K562 (cell line): ENCODE results near the gene DTHD1. TPM values are rescaled to one million over a fixed set of nuclear protein-coding genes. Genes with fewer than 3 reads are reported as not detected.

ENCODE experiments used
- ATAC-seq: fragments of 200-7000 bp; cut with Tn5 transposase; 3 replicates; pipeline ENCODE4 v1.9.1; 2020; ENCODE audit warnings: moderate library complexity
- BruUV-seq: library from RNA; stranded (reverse); fragments of 400-500 nt; replicated peaks from 2 replicates; lab custom pipeline; 2021; lab: Mats Ljungman, UMichigan
- CTCF ChIA-PET: fragments of 300-600 bp; formaldehyde crosslinking; extraction: SDS; loops from one replicate; lab custom pipeline; 2021; ENCODE audit warnings: low intra/inter-chr PET ratio; lab: Yijun Ruan, JAX
- POLR2A ChIA-PET: fragments of 300-600, 350-650 bp; sonication (Branson Sonifier 250); formaldehyde crosslinking; extraction: SDS; loops from one replicate; lab custom pipeline; 2021; ENCODE audit warnings: antibody characterized with exemption, inconsistent platforms; lab: Yijun Ruan, JAX
- DNase-seq, 4 experiments: peaks; one replicate each; pipeline versions ENCODE4 v3.0.0 to v3.0.0-alpha.2; 2011 to 2018; ENCODE audit warnings: low spot score in 3 of 4, mixed read lengths in 3 of 4; ENCODE audit errors: extremely low read depth in 1 of 4
- FAIRE-seq: peaks from 2 replicates; lab custom pipeline; 2011; peaks lifted over from hg19 to GRCh38; lab: Jason Lieb, UNC
- H2AFZ ChIP-seq: 2 replicates; pipeline ENCODE4 v1.6.0; 2011; ENCODE audit warnings: low read depth, low read length, control low read depth, inconsistent platforms
- H3K27ac ChIP-seq: fragments of 200-600 bp; 3 replicates; pipeline ENCODE4 v1.8.0; 2011; ENCODE audit warnings: low read depth, mild to moderate bottlenecking, control low read depth, inconsistent platforms, low read length, moderate library complexity, mixed read lengths; ENCODE audit errors: extremely low read depth
- H3K27me3 ChIP-seq, 2 experiments: fragments of 300-600 bp in 1 of 2; 2 replicates in 1 of 2; 3 replicates in 1 of 2; pipeline versions ENCODE4 v1.6.0 to v1.8.0; 2011; ENCODE audit warnings: inconsistent platforms in 2 of 2, low read length in 2 of 2, mild to moderate bottlenecking in 1 of 2, mixed read lengths in 1 of 2, moderate library complexity in 1 of 2; ENCODE audit not compliant: control insufficient read depth in 2 of 2, insufficient read depth in 2 of 2
- H3K36me3 ChIP-seq: fragments of 300-600 bp; 3 replicates; pipeline ENCODE4 v1.8.0; 2011; ENCODE audit warnings: mild to moderate bottlenecking, low read length, inconsistent platforms; ENCODE audit not compliant: control insufficient read depth, insufficient read depth
- H3K4me1 ChIP-seq, 2 experiments: fragments of 200-600 bp in 1 of 2; replicated peaks in 1 of 2; 2 replicates in 1 of 2; 3 replicates in 1 of 2; pipeline versions ENCODE4 v1.5.1 to v1.8.0; 2011; ENCODE audit warnings: inconsistent platforms in 2 of 2, low read length in 2 of 2, mild to moderate bottlenecking in 1 of 2, mixed read lengths in 1 of 2, moderate library complexity in 1 of 2; ENCODE audit not compliant: control insufficient read depth in 2 of 2, insufficient read depth in 2 of 2
- H3K4me2 ChIP-seq: 2 replicates; pipeline ENCODE4 v1.6.1; 2011; ENCODE audit warnings: low read length, control low read depth, inconsistent platforms, mixed read lengths; ENCODE audit not compliant: insufficient read depth
- H3K4me3 ChIP-seq: fragments of 200-600 bp; sonication (generic), shearing (Covaris generic); 2 replicates; pipeline ENCODE4 v1.5.1; 2016; ENCODE audit warnings: control low read depth, inconsistent platforms
- H3K79me2 ChIP-seq: fragments of 200-600 bp; 3 replicates; pipeline ENCODE4 v1.8.0; 2011; ENCODE audit warnings: low read length, inconsistent platforms; ENCODE audit not compliant: control insufficient read depth, insufficient read depth
- H3K9ac ChIP-seq, 2 experiments: 2 replicates each; pipeline versions ENCODE4 v1.6.0 to v1.6.1; 2011; ENCODE audit warnings: low read depth in 2 of 2, low read length in 2 of 2, control low read depth in 1 of 2, inconsistent platforms in 1 of 2, mild to moderate bottlenecking in 1 of 2, mixed read lengths in 1 of 2; ENCODE audit not compliant: insufficient read depth in 1 of 2
- H3K9me1 ChIP-seq: one replicate; pipeline ENCODE4 v1.6.0; 2011; ENCODE audit warnings: inconsistent platforms, mild to moderate bottlenecking, low read length, moderate library complexity; ENCODE audit not compliant: control insufficient read depth, insufficient read depth
- H3K9me3 ChIP-seq: replicated peaks from 2 replicates; pipeline ENCODE4 v1.5.1; 2011; ENCODE audit warnings: low read depth, low read length, inconsistent platforms; ENCODE audit not compliant: control insufficient read depth, insufficient read depth
- H4K20me1 ChIP-seq: replicated peaks from 2 replicates; pipeline ENCODE4 v1.6.1; 2011; ENCODE audit warnings: low read length, inconsistent platforms, mixed read lengths; ENCODE audit not compliant: control insufficient read depth, insufficient read depth
- CREB1 ChIP-seq, 2 experiments: sonication (generic) in 1 of 2; formaldehyde crosslinking in 1 of 2; IDR thresholded peaks; 2 replicates each; pipeline versions ENCODE4 v1.6.1 to v1.8.0; 2012 to 2022; ENCODE audit warnings: inconsistent platforms in 1 of 2, mild to moderate bottlenecking in 1 of 2, missing genetic modification reagents in 1 of 2, moderate library complexity in 1 of 2
- ESRRA ChIP-seq: fragments of 450-650 bp; IDR thresholded peaks from 2 replicates; pipeline ENCODE4 v1.6.1; 2014; ENCODE audit warnings: low read depth, mild to moderate bottlenecking, moderate library complexity, borderline replicate concordance
- JUNB ChIP-seq: fragments of 450-650 bp; formaldehyde crosslinking; conservative IDR thresholded peaks from 2 replicates; pipeline ENCODE4 v1.4.0; 2020; ENCODE audit warnings: mild to moderate bottlenecking
- SETDB1 ChIP-seq: IDR thresholded peaks from one replicate; pipeline ENCODE4 v1.6.1; 2012; ENCODE audit warnings: low read length, control low read depth, inconsistent platforms
- TEAD2 ChIP-seq: fragments of 450-650 bp; IDR thresholded peaks from 2 replicates; pipeline ENCODE4 v1.6.1; 2016; ENCODE audit warnings: missing genetic modification characterization, control low read depth, missing compliant biosample characterization
- ZFP1 ChIP-seq: fragments of 450-650 bp; formaldehyde crosslinking; IDR thresholded peaks from 2 replicates; pipeline ENCODE4 v1.4.0; 2020; ENCODE audit warnings: mild to moderate bottlenecking, mixed read lengths
- ZNF354B ChIP-seq: fragments of 250-450 bp; sonication (Bioruptor Pico); IDR thresholded peaks from 2 replicates; pipeline ENCODE4 v1.4.0; 2020
- ZNF785 ChIP-seq: fragments of 250-450 bp; sonication (Bioruptor Pico); IDR thresholded peaks from 2 replicates; pipeline ENCODE4 v1.4.0; 2020; ENCODE audit warnings: mild to moderate bottlenecking
- WGBS: fragments of 100-300 bp; shearing (Covaris generic); methylation state at CpG from one replicate; pipeline ENCODE4 v1.1.6; 2016; ENCODE audit warnings: low coverage, mixed read lengths; ENCODE audit not compliant: insufficient coverage; ENCODE audit errors: missing lambda C conversion rate; 5-methylcytosine and 5-hydroxymethylcytosine counted together
- in situ Hi-C: fragments of 300-500 bp; cut with MboI; formaldehyde crosslinking; loops from 4 replicates; pipeline ENCODE4 v1.15.0; 2018; ENCODE audit warnings: inconsistent platforms, mixed read lengths
- intact Hi-C: fragments of 100-400 bp; cut with micrococcal nuclease; formaldehyde crosslinking; loops from 2 replicates; pipeline ENCODE4 v1.14.2; 2022
- polyA plus RNA-seq, 8 experiments: library from polyadenylated mRNA; depleted of rRNA in 4 of 8; stranded (reverse) in 5 of 8; unstranded in 3 of 8; fragments of >200 nt; fragmentation: Nextera tagmentation in 2 of 8; fragmentation: Illumina TruSeq in 1 of 8; extraction: Ambion mirVana in 2 of 8; extraction: Trizol in 1 of 8; gene quantifications; 2 replicates each; pipeline versions ENCODE4 v1.2.1 to v1.2.3, GENCODE V29; 2011 to 2014; ENCODE audit warnings: inconsistent platforms in 1 of 8, missing spikeins in 1 of 8
- total RNA-seq, 7 experiments: library from RNA; depleted of rRNA in 6 of 7; stranded (reverse); fragments of >200 nt in 6 of 7; fragmentation: Illumina TruSeq in 2 of 7; extraction: Trizol in 2 of 7; gene quantifications; 2 replicates each; pipeline versions ENCODE4 v1.2.1 to v1.2.3, GENCODE V29; 2011 to 2021; ENCODE audit warnings: low replicate concordance in 1 of 7
- TF ChIP-seq, protein P1 (sequence below): IDR thresholded peaks from 3 replicates; pipeline ENCODE4 v1.6.1; 2011; ENCODE audit warnings: borderline replicate concordance, mild to moderate bottlenecking, moderate library complexity; ENCODE audit not compliant: insufficient read length; ENCODE audit errors: extremely low read depth
- TF ChIP-seq, protein P2 (sequence below): fragments of 450-650 bp; IDR thresholded peaks from 2 replicates; pipeline ENCODE4 v1.6.1; 2016; ENCODE audit warnings: low read depth, mild to moderate bottlenecking, moderate library complexity
- TF ChIP-seq, protein P3 (sequence below), 2 experiments: fragments of 450-650 bp; conservative IDR thresholded peaks; 2 replicates each; pipeline ENCODE4 v1.6.1; 2017; ENCODE audit warnings: mild to moderate bottlenecking in 2 of 2, moderate library complexity in 2 of 2

Gene DTHD1
- total and polyA plus RNA-seq, 9 of the 15 experiments (the other 6 are each of a cell fraction or from before 2014, with no cell fraction given) = not detected

DNA sequence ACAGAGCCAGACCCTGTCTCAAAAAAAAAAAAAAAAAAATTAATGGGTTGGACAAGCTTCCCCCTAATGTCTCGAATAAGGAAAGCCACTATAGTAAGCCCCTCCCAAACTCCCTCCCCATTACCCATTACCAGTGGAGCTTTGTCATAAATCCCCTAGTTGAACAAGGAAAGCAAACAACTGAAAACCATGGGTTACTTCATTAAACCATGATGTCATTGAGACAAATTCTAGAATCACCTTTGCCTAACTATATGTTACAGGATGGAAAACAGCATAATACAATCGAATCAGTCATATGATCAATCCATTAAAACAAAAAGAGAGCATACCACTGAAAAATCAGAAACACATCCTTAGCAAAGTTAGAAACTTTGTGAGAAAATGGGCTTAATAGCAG is 45.3 kb upstream of the DTHD1 start (continued):
- TF ChIP-seq, protein P1, sequence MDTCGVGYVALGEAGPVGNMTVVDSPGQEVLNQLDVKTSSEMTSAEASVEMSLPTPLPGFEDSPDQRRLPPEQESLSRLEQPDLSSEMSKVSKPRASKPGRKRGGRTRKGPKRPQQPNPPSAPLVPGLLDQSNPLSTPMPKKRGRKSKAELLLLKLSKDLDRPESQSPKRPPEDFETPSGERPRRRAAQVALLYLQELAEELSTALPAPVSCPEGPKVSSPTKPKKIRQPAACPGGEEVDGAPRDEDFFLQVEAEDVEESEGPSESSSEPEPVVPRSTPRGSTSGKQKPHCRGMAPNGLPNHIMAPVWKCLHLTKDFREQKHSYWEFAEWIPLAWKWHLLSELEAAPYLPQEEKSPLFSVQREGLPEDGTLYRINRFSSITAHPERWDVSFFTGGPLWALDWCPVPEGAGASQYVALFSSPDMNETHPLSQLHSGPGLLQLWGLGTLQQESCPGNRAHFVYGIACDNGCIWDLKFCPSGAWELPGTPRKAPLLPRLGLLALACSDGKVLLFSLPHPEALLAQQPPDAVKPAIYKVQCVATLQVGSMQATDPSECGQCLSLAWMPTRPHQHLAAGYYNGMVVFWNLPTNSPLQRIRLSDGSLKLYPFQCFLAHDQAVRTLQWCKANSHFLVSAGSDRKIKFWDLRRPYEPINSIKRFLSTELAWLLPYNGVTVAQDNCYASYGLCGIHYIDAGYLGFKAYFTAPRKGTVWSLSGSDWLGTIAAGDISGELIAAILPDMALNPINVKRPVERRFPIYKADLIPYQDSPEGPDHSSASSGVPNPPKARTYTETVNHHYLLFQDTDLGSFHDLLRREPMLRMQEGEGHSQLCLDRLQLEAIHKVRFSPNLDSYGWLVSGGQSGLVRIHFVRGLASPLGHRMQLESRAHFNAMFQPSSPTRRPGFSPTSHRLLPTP = no peak
- TF ChIP-seq, all 486 proteins: peak for 0

DNA sequence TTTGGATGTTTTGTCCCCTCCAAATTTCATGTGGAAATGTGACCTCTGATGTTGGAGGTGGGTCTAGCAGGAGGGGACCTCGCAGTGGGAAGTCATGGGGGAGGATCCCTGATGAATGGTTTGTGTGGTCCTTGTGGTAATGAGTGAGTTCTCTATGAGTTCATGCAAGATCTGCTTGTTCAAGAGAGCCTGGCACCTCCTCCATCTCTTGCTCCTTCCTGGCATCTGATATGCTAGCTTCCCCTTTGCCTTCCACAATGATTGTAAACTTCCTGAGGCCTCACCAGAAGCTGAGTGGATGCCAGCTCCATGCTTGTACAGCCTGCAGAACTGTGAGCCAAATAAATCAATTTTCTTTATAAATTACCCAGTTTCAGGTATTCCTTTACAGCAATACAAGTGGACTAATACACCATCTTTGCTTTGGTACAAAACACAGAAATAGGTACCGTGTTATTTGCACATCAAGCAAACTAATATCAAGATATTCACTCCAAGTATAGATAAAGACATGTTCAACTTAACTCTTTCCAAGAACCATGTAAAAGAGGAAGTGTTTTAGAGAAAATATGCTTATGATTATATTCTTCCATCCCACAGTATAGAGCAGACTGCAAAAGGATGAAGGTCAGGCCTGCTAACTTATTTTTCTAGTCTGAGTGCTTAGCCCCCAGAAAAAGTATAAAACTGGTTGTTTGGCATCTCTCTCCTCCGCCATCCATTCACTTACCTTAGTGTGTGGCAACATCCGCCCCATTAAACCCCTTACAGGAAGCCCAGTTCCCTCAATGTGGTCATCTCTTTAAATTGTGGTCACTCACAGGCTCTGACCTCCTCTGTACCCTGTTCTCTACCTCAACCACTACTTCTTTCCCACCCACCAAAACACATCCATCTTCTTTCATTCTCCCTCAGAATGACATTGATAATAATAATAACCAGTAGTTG is 43.8 kb upstream of the DTHD1 start:
- Histone ChIP-seq H3K4me3 (no peak overlapping the region), H3K4me2 (no peak overlapping the region), H3K27ac (no peak overlapping the region), H3K79me2 (no peaks in the 10 kb centered on the region), H3K9me3 (no peaks in the 10 kb centered on the region), H4K20me1 (no peaks in the 10 kb centered on the region), H3K4me1 (no peaks in the 10 kb centered on the region), H3K36me3 (no peaks in the 10 kb centered on the region), H2AFZ (no peak overlapping the region), H3K27me3 (no peaks in the 10 kb centered on the region), H3K9ac (no peak overlapping the region), H3K9me1 (no peaks in the 10 kb centered on the region)
- TF ChIP-seq JUNB (CRISPR knock-in tag) = no peak
- TF ChIP-seq ESRRA = no peak
- no peak for TF ChIP-seq ZNF354B (CRISPR knock-in tag)
- TF ChIP-seq, protein P2, sequence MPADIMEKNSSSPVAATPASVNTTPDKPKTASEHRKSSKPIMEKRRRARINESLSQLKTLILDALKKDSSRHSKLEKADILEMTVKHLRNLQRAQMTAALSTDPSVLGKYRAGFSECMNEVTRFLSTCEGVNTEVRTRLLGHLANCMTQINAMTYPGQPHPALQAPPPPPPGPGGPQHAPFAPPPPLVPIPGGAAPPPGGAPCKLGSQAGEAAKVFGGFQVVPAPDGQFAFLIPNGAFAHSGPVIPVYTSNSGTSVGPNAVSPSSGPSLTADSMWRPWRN = no peak
- TF ChIP-seq TEAD2 (tag) = no peak
- no peak for TF ChIP-seq ZFP1 (CRISPR knock-in tag)
- TF ChIP-seq, protein P3, sequence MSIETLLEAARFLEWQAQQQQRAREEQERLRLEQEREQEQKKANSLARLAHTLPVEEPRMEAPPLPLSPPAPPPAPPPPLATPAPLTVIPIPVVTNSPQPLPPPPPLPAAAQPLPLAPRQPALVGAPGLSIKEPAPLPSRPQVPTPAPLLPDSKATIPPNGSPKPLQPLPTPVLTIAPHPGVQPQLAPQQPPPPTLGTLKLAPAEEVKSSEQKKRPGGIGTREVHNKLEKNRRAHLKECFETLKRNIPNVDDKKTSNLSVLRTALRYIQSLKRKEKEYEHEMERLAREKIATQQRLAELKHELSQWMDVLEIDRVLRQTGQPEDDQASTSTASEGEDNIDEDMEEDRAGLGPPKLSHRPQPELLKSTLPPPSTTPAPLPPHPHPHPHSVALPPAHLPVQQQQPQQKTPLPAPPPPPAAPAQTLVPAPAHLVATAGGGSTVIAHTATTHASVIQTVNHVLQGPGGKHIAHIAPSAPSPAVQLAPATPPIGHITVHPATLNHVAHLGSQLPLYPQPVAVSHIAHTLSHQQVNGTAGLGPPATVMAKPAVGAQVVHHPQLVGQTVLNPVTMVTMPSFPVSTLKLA (conservative IDR thresholded peaks at IDR 0.05) = no peak
- no peak for TF ChIP-seq CREB1 (IDR thresholded peaks at IDR 0.05)
- TF ChIP-seq CREB1 (CRISPR knock-in tag; IDR thresholded peaks at IDR 0.05) = no peak
- TF ChIP-seq SETDB1 = no peak
- no peak for TF ChIP-seq ZNF785 (CRISPR knock-in tag)
- BruUV-seq = no TSS peak
- WGBS = 0% methylated on average over 4 of the region's 4 CpGs
- ChIA-PET CTCF (no interaction called here), POLR2A (no interaction called here)
- ATAC-seq = no peak
- intact Hi-C loops (no loop called here), in situ Hi-C loops (no loop called here)
- DNase-seq = no peak
- no peak for FAIRE-seq
